Lower leg skin (tissue), 3 donors: ENCODE data around the gene PIANP.

Experiments
- POLR2A ChIP-seq, 2 donors: fragments of 450-650 bp; IDR thresholded peaks; one replicate each; pipeline ENCODE4 v1.6.1; 2016 to 2017; ENCODE audit warnings: antibody characterized with exemption in 2 of 2, mild to moderate bottlenecking in 1 of 2, moderate library complexity in 1 of 2
- TF ChIP-seq, protein P1 (sequence below), 3 donors: fragments of 450-650 bp; IDR thresholded peaks; one replicate each; pipeline ENCODE4 v1.5.1; 2016; ENCODE audit warnings: antibody characterized with exemption in 3 of 3, mild to moderate bottlenecking in 3 of 3, moderate library complexity in 2 of 3

DNA sequence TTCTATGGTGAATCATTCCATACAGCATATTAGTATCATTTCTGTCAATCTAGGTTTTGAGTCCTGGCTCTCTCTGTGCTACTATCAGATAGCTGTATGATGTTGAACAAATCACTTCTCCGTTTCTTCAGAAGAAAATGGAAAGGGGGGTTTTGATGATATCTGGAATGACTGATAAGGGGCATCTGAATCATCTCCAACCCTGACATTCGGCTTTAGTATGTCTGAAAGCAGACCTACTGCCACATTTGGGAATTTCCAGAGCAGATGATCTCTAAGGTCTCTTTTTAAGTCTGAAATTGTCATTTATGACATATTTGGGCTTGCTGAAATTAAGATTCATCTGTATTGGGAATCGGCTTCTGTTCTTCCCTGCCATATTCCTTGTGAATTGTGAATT is 42.2 kb upstream of the PIANP start:
- TF ChIP-seq, protein P1, sequence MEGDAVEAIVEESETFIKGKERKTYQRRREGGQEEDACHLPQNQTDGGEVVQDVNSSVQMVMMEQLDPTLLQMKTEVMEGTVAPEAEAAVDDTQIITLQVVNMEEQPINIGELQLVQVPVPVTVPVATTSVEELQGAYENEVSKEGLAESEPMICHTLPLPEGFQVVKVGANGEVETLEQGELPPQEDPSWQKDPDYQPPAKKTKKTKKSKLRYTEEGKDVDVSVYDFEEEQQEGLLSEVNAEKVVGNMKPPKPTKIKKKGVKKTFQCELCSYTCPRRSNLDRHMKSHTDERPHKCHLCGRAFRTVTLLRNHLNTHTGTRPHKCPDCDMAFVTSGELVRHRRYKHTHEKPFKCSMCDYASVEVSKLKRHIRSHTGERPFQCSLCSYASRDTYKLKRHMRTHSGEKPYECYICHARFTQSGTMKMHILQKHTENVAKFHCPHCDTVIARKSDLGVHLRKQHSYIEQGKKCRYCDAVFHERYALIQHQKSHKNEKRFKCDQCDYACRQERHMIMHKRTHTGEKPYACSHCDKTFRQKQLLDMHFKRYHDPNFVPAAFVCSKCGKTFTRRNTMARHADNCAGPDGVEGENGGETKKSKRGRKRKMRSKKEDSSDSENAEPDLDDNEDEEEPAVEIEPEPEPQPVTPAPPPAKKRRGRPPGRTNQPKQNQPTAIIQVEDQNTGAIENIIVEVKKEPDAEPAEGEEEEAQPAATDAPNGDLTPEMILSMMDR (IDR thresholded peaks at IDR 0.05), result no peak
- no peak for TF ChIP-seq POLR2A (IDR thresholded peaks at IDR 0.05)
